HepG2 (cell line): Measurements from ENCODE around the gene TXNDC11. TPM values are rescaled to one million over a fixed set of nuclear protein-coding genes. Genes with fewer than 3 reads are reported as not detected.

Source experiments
- ARID5B ChIP-seq: IDR thresholded peaks from 2 replicates; pipeline ENCODE4 v1.4.0; 2020; ENCODE audit warnings: mild to moderate bottlenecking, missing genetic modification reagents
- CREB1 ChIP-seq, 2 experiments: fragments of 450-650 bp in 1 of 2; IDR thresholded peaks; 2 replicates each; pipeline ENCODE4 v1.6.1; 2016 to 2017; ENCODE audit warnings: control low read depth in 1 of 2, mild to moderate bottlenecking in 1 of 2, missing compliant biosample characterization in 1 of 2, missing genetic modification characterization in 1 of 2
- ELF3 ChIP-seq: IDR thresholded peaks from 2 replicates; pipeline ENCODE4 v1.6.1; 2016; ENCODE audit warnings: missing genetic modification reagents, missing compliant biosample characterization
- EP300 ChIP-seq, 3 experiments: sonication (generic) in 1 of 3; formaldehyde crosslinking in 1 of 3; IDR thresholded peaks; 2 replicates each; pipeline versions ENCODE4 v1.5.1 to v1.6.1; 2011 to 2020; ENCODE audit warnings: low read depth in 2 of 3, low read length in 2 of 3, borderline replicate concordance in 1 of 3, improper control_type of control experiment in 1 of 3, mild to moderate bottlenecking in 1 of 3, missing genetic modification reagents in 1 of 3, moderate library complexity in 1 of 3
- EZH2 ChIP-seq: conservative IDR thresholded peaks from 2 replicates; pipeline ENCODE4 v1.6.1; 2012; ENCODE audit warnings: mild to moderate bottlenecking, low read depth, low read length, moderate library complexity
- FOXK1 ChIP-seq: sonication (generic); formaldehyde crosslinking; IDR thresholded peaks from 2 replicates; pipeline ENCODE4 v1.4.0; 2020; ENCODE audit warnings: low read depth, missing genetic modification reagents, borderline replicate concordance
- FOXP1 ChIP-seq, 2 experiments: fragments of 450-650 bp in 1 of 2; IDR thresholded peaks; 2 replicates each; pipeline ENCODE4 v1.6.1; 2017 to 2018; ENCODE audit warnings: antibody characterized with exemption in 1 of 2
- FOXP4 ChIP-seq: sonication (generic); formaldehyde crosslinking; IDR thresholded peaks from 2 replicates; pipeline ENCODE4 v1.4.0; 2020; ENCODE audit warnings: missing genetic modification reagents
- NCOA2 ChIP-seq: sonication (generic); formaldehyde crosslinking; IDR thresholded peaks from 2 replicates; pipeline ENCODE4 v1.8.0; 2022; ENCODE audit warnings: inconsistent platforms
- POGK ChIP-seq: sonication (generic); formaldehyde crosslinking; conservative IDR thresholded peaks from 2 replicates; pipeline ENCODE4 v1.8.0; 2022; ENCODE audit warnings: mild to moderate bottlenecking, moderate library complexity, missing genetic modification reagents
- POGZ ChIP-seq: sonication (generic); formaldehyde crosslinking; IDR thresholded peaks from 2 replicates; pipeline ENCODE4 v1.4.0; 2020; ENCODE audit warnings: mild to moderate bottlenecking, missing genetic modification reagents
- RCOR2 ChIP-seq: IDR thresholded peaks from 2 replicates; pipeline ENCODE4 v1.6.1; 2016; ENCODE audit warnings: missing biosample characterization, missing genetic modification reagents
- TARDBP ChIP-seq: sonication (generic); formaldehyde crosslinking; IDR thresholded peaks from 2 replicates; pipeline ENCODE4 v1.8.0; 2022; ENCODE audit warnings: mild to moderate bottlenecking, missing genetic modification reagents
- ZBTB34 ChIP-seq: sonication (generic); formaldehyde crosslinking; IDR thresholded peaks from 2 replicates; pipeline ENCODE4 v1.8.0; 2022; ENCODE audit warnings: mild to moderate bottlenecking, missing genetic modification reagents
- ZBTB49 ChIP-seq: sonication (generic); formaldehyde crosslinking; IDR thresholded peaks from 2 replicates; pipeline ENCODE4 v1.4.0; 2020; ENCODE audit warnings: missing genetic modification reagents, borderline replicate concordance
- polyA plus RNA-seq, 8 experiments: library from polyadenylated mRNA; depleted of rRNA in 3 of 8; stranded (reverse) in 7 of 8; unstranded in 1 of 8; fragments of >200 nt; fragmentation: Illumina TruSeq in 4 of 8; extraction: Trizol in 4 of 8; gene quantifications; 2 replicates each; pipeline versions ENCODE4 v1.2.1 to v1.2.3, GENCODE V29; 2011 to 2016; ENCODE audit warnings: low read depth in 4 of 8, missing spikeins in 1 of 8, mixed read lengths in 1 of 8; ENCODE audit not compliant: insufficient read depth in 1 of 8
- total RNA-seq, 5 experiments: library from RNA; depleted of rRNA; stranded (reverse); fragments of >200 nt; fragmentation: Illumina TruSeq; extraction: Trizol; gene quantifications; 2 replicates each; pipeline ENCODE4 v1.2.3, GENCODE V29; 2016; ENCODE audit warnings: low read depth in 1 of 5

Gene TXNDC11
- total and polyA plus RNA-seq, 2 of the 13 experiments (the other 11 are each of a cell fraction or from before 2014, with no cell fraction given), result 74.9 to 123 TPM

GRCh38 chr16:11700264-11701029 lies 42.2 kb downstream of the TXNDC11 start (continued):
- TF ChIP-seq FOXP4, result peak; percentile 87
- TF ChIP-seq NCOA2, result peak; percentile 71
- TF ChIP-seq ZBTB34 (CRISPR knock-in tag), result 0 out of 2 replicates have a peak, but pooled peaks have one; percentile 35
- 0 out of 2 replicates have a peak, but pooled peaks have one; percentile 49 for TF ChIP-seq TARDBP
- TF ChIP-seq CREB1 (IDR thresholded peaks at IDR 0.05), result no peak
- peak; percentile 52 for TF ChIP-seq CREB1 (CRISPR knock-in tag; IDR thresholded peaks at IDR 0.05)
- peak; percentile 31; the same call in 1 of the 2 replicates for TF ChIP-seq RCOR2
- peak; percentile 63 for TF ChIP-seq FOXP1 (IDR thresholded peaks at IDR 0.05)
- peak; percentile 97 for TF ChIP-seq FOXP1 (CRISPR knock-in tag; IDR thresholded peaks at IDR 0.05)
- TF ChIP-seq EZH2, result no peak
- peak; percentile 56; the same call in 1 of the 2 replicates for TF ChIP-seq FOXK1 (CRISPR knock-in tag)
- TF ChIP-seq POGK (CRISPR knock-in tag), result peak; percentile 49; the same call in 1 of the 2 replicates
- TF ChIP-seq ELF3 (CRISPR knock-in tag), result 0 out of 2 replicates have a peak, but pooled peaks have one; percentile 28
- 0 out of 2 replicates have a peak, but pooled peaks have one; percentile 17 for TF ChIP-seq POGZ (CRISPR knock-in tag)
- TF ChIP-seq ZBTB49, result no peak
- peak in 1 of 2 experiments; percentile 81; a peak in 2 of 4 replicates for TF ChIP-seq EP300 (IDR thresholded peaks at IDR 0.05; ENCODE audit: low read depth in 2 of 2, low read length in 2 of 2)
- no peak for TF ChIP-seq EP300 (CRISPR knock-in tag; IDR thresholded peaks at IDR 0.05; ENCODE audit: borderline replicate concordance)
- peak; percentile 80 for TF ChIP-seq ARID5B
